Choroid plexus epithelial cell (primary cell): Measurements from ENCODE around the gene RRP12.

Experiments used
- DNase-seq: peaks from one replicate; pipeline ENCODE4 v3.0.0-alpha.2; 2010; ENCODE audit warnings: low read depth
- H3K4me3 ChIP-seq: 2 replicates; pipeline ENCODE4 v1.5.1; 2011; ENCODE audit warnings: low read depth, mild to moderate bottlenecking, control low read depth, low read length, moderate library complexity
- TF ChIP-seq, protein P1 (sequence below): conservative IDR thresholded peaks from 2 replicates; pipeline ENCODE4 v1.5.1; 2011; ENCODE audit warnings: low read depth, mild to moderate bottlenecking, control low read depth, inconsistent platforms, low read length, moderate library complexity

RRP12 gene

GRCh38 chr10:97312897-97313296 is 88.2 kb downstream of the RRP12 start:
- no peak for DNase-seq
- TF ChIP-seq, protein P1, sequence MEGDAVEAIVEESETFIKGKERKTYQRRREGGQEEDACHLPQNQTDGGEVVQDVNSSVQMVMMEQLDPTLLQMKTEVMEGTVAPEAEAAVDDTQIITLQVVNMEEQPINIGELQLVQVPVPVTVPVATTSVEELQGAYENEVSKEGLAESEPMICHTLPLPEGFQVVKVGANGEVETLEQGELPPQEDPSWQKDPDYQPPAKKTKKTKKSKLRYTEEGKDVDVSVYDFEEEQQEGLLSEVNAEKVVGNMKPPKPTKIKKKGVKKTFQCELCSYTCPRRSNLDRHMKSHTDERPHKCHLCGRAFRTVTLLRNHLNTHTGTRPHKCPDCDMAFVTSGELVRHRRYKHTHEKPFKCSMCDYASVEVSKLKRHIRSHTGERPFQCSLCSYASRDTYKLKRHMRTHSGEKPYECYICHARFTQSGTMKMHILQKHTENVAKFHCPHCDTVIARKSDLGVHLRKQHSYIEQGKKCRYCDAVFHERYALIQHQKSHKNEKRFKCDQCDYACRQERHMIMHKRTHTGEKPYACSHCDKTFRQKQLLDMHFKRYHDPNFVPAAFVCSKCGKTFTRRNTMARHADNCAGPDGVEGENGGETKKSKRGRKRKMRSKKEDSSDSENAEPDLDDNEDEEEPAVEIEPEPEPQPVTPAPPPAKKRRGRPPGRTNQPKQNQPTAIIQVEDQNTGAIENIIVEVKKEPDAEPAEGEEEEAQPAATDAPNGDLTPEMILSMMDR: no peak
- no peak overlapping the region for H3K4me3 ChIP-seq

DNA sequence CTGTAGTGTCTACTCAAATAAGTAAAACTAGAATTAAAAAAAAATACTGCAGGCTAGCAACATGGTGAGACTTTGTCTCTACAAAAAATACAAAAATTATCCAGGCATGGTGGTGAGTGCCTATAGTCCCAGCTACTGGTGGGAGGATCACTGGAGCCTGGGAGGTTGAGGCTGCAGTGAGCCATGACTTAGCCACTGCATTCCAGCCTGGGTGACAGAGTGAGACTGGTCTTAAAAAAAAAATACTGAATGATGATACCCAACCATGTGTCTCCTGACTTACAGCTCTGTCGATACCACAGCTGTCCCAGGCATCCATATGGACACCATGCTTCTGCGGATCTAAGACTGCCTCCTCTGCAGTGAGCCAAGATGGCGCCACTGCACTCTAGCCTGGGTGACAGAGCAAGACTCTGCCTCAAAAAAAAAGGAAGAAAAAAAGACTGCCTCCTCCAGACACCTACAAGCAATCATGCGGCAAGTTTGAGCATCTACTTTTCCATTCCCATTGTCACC is 90.0 kb downstream of the RRP12 start:
- no peak overlapping the region for H3K4me3 ChIP-seq
- TF ChIP-seq, protein P1: no peak
- no peak for DNase-seq

DNA sequence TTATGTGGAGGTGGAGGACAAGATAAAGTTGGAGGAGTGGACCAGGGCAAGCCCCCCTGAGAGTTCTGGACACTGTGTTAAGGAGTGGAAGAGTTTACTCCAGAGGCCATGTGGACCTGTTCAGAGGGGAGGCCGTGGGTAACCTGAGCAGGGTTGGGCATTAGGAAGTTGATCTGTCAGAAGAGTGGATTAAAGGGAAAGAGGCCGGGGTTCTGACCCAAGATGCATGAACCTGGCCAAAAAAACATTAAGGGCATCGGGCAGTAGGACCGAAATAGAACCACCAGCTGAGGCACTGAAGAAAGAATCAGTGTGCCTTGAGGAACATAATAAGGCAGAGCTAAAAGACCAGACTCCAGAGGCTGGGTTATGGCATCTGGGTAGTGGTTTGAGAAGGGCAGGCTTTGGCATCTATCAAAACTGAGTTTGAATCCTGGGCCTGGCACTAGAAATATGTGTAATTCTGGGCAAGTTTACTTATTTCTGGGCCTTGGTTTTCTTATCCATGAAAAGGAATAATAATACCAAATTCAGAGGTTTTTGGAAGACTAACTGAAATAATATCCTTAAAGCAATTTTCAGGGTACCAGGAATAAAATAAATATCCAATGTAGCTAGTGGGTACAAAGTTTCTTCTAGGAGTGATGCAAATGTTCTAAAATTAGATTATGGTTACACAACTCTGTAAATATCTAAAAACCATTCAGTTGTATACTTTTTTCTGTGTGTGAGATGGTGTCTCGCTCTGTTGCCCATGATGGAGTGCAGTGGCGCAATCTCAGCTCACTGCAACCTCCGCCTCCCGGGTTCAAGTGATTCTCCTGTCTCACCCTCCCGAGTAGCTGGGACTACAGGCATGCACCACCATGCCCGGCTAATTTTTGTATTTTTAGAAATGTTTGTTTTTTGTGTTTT is 93.0 kb downstream of the RRP12 start:
- TF ChIP-seq, protein P1: no peak
- DNase-seq: no peak
- H3K4me3 ChIP-seq: no peak overlapping the region

GRCh38 chr10:97307441-97307840 is 93.7 kb downstream of the RRP12 start:
- DNase-seq: no peak

More at GRCh38 chr10:97307441-97307840, 93.7 kb downstream of the RRP12 start:
- TF ChIP-seq, protein P1: no peak
- H3K4me3 ChIP-seq: no peak overlapping the region
